PFSK-1 (cell line): ENCODE data around the gene STXBP3.

Source experiments
- FOXP2 ChIP-seq: optimal IDR thresholded peaks from 2 replicates; pipeline ENCODE3; 2011; ENCODE audit warnings: borderline replicate concordance, control low read depth, inconsistent platforms; ENCODE audit not compliant: insufficient read depth; ENCODE audit errors: extremely low read length, extremely low read depth
- POLR2AphosphoS5 ChIP-seq: IDR thresholded peaks from 2 replicates; pipeline ENCODE4 v1.6.1; 2012; ENCODE audit warnings: low read depth, mild to moderate bottlenecking, control low read depth, low read length, moderate library complexity
- SIN3A ChIP-seq: IDR thresholded peaks from 2 replicates; pipeline ENCODE4 v1.6.1; 2012; ENCODE audit warnings: mild to moderate bottlenecking, low read length, moderate library complexity, borderline replicate concordance; ENCODE audit not compliant: insufficient read depth
- TAF1 ChIP-seq: IDR thresholded peaks from 2 replicates; pipeline ENCODE4 v1.6.1; 2012; ENCODE audit warnings: low read length, control low read depth, borderline replicate concordance; ENCODE audit not compliant: insufficient read depth
- TF ChIP-seq, protein P1 (sequence below), 2 experiments: IDR thresholded peaks; 2 replicates each; pipeline versions ENCODE4 v1.6.1 to v1.8.0; 2011 to 2012; ENCODE audit warnings: low read depth in 2 of 2, low read length in 2 of 2, control low read depth in 1 of 2, inconsistent platforms in 1 of 2, mild to moderate bottlenecking in 1 of 2, moderate library complexity in 1 of 2; ENCODE audit not compliant: insufficient read depth in 1 of 2

DNA sequence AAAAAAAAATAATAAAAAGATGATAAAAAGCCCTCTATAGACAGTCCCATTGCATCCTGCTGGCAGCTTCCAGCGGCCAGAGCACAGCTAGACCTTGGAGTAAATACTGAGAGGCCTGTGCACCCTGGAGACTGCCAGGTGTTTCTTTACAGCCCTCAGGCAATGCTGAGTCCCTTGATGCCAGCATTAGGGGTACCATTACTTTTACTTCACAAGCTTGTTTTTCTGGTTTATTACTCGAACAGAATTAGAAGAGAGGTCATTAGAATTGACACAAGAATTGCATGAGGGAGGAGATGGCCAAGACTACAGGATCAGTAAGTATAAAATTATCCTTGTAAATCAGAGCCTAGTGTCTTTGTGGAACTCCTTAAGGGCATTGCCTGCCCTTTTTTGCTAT, 66.9 kb downstream of the STXBP3 start:
- TF ChIP-seq, protein P1, sequence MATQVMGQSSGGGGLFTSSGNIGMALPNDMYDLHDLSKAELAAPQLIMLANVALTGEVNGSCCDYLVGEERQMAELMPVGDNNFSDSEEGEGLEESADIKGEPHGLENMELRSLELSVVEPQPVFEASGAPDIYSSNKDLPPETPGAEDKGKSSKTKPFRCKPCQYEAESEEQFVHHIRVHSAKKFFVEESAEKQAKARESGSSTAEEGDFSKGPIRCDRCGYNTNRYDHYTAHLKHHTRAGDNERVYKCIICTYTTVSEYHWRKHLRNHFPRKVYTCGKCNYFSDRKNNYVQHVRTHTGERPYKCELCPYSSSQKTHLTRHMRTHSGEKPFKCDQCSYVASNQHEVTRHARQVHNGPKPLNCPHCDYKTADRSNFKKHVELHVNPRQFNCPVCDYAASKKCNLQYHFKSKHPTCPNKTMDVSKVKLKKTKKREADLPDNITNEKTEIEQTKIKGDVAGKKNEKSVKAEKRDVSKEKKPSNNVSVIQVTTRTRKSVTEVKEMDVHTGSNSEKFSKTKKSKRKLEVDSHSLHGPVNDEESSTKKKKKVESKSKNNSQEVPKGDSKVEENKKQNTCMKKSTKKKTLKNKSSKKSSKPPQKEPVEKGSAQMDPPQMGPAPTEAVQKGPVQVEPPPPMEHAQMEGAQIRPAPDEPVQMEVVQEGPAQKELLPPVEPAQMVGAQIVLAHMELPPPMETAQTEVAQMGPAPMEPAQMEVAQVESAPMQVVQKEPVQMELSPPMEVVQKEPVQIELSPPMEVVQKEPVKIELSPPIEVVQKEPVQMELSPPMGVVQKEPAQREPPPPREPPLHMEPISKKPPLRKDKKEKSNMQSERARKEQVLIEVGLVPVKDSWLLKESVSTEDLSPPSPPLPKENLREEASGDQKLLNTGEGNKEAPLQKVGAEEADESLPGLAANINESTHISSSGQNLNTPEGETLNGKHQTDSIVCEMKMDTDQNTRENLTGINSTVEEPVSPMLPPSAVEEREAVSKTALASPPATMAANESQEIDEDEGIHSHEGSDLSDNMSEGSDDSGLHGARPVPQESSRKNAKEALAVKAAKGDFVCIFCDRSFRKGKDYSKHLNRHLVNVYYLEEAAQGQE (IDR thresholded peaks at IDR 0.05; ENCODE audit: insufficient read depth in 1 of 2, low read depth in 2 of 2, low read length in 2 of 2): no peak
- TF ChIP-seq POLR2AphosphoS5: no peak
- no peak for TF ChIP-seq SIN3A
- no peak for TF ChIP-seq TAF1
- TF ChIP-seq FOXP2: no peak
